HG03342 (cell line): ENCODE data around the gene RNF222.
"Not testable (repeated sequence)": the region's sequence is repeated elsewhere in the genome, so short reads cannot be mapped to it uniquely, and the experiment has no call there.

Source experiments
- ATAC-seq: cut with Tn5 transposase; IDR thresholded peaks from one replicate; pipeline ENCODE4 v1.9.1; 2021; ENCODE audit warnings: mild to moderate bottlenecking, moderate library complexity; ENCODE audit not compliant: unreplicated experiment

Gene RNF222

DNA sequence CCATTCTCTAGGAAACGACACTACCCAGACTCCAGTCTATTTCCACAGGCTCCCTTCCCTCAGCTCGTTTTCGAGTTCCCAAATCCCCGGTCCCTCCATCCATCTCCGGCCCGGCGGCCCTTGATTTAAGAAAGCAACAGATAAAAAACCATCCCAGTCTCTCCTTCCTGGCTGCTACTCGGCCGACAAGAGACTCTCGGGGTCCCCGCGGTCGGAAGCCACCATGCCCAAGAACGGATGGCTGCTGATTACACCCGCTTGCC, 14.8 kb downstream of the RNF222 start:
- ATAC-seq, result no peak

- no peak for ATAC-seq
Observed at GRCh38 chr17:8382052-8382879, 15.4 kb downstream of the RNF222 start.

GRCh38 chr17:8380049-8380448, 17.6 kb downstream of the RNF222 start:
- ATAC-seq, result no peak

DNA sequence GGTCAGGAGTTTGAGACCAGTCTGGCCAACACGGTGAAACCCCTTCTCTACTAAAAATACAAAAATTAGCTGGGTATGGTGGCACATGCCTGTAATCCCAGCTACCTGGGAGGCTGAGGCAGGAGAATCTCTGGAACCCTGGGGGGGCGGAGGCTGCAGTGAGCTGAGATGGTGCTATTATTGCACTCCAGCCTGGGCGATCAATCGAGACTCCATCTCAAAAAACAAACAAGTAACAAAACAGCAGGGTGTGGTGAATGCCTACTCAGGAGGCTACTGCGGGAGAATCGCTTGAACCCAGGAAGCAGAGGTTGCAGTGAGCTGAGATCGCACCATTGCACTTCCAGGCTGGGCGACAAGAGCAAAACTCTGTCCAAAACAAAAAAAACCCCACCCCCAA, 19.5 kb downstream of the RNF222 start:
- ATAC-seq, result not testable (repeated sequence)

GRCh38 chr17:8377422-8377821, 20.2 kb downstream of the RNF222 start:
- no peak for ATAC-seq

- ATAC-seq, result peak; percentile 89
Observed at GRCh38 chr17:8376271-8377067, 21.2 kb downstream of the RNF222 start, which contains the start of gene KRABD2. TSS of gene KRABD2 (minus strand) at chr17:8376704.

- no peak for ATAC-seq
Observed at GRCh38 chr17:8375738-8376259, 21.8 kb downstream of the RNF222 start.

- ATAC-seq, result not testable (repeated sequence)
Observed at GRCh38 chr17:8373856-8374255, 23.8 kb downstream of the RNF222 start.

DNA sequence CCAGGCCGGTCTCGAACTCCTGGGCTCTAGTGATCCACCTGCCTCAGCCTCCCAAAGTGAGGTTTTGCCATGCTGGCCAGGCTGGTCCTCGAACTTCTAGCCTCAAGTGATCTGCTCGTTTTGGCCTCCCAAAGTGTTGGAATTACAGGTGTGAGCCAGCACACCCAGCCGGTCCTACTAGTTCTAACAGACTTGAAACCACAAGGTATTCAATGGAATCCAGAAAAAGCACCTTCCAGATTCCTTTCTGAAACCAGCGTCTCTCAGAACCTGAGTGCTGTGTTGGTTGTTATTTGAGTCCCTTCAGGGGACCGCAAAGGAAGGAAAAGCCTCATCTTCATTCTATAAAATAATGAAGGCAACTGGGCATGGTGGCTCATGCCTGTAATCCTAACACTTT, 25.2 kb downstream of the RNF222 start:
- ATAC-seq, result no peak

DNA sequence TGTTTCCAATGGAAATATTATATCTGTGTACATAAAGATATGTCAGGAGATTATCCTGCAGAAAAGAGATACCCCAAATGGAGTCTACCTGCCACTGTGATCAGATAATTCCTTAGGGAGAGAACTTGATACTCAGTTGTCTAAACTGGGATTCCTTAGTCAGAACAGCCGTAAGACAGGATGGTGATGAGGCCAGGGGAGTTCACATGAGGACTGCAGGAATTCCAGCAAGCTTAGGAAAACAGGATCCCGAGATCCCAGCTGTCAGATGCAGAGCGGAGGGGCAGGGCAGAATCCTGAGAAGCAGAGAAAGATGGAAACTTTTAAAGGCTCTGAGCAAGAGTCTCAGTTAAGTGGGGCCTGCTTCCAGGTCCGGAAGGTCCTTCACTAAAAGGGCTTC, 25.8 kb downstream of the RNF222 start:
- ATAC-seq, result no peak

GRCh38 chr17:8369944-8370343, 27.7 kb downstream of the RNF222 start:
- ATAC-seq, result no peak

DNA sequence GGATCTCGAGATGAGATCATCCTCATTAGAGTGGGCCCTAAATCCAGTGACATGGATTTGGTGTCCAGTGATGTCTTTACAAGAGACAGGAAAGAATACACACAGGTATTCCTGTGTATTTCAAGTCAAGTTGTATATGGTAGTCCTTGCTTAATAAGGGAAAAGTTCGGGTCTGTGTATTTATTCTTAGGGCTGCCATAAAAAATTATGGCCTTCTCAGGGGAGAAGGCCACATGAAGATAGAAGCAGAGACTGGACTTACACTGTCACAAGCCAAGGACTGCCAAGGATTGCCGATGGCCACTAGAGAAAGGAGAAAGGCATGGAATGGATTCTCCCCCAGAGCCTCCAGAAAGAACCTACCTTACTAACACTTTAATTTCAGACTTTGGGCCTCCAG, 29.4 kb downstream of the RNF222 start:
- no peak for ATAC-seq

GRCh38 chr17:8366231-8366630, 31.4 kb downstream of the RNF222 start:
- no peak for ATAC-seq

DNA sequence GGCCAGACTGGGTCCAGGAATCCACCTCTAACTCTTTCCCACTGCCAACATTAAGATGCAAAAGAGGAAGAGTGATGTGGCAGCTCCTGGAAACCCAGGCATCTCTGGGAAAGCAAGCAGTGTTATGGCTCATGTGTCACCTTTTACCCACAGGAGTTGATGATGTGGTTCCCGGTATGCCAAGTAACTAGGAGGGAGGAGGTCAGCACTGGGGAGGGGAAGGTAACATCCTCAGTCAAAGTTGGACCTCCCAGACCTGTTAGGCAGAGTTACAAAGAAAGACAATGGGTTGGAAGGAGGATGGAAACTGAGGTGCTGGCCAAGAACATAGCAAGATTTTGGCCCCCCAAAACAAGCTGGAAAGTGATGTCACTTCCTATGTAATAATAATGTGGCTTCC, 32.5 kb downstream of the RNF222 start:
- no peak for ATAC-seq

DNA sequence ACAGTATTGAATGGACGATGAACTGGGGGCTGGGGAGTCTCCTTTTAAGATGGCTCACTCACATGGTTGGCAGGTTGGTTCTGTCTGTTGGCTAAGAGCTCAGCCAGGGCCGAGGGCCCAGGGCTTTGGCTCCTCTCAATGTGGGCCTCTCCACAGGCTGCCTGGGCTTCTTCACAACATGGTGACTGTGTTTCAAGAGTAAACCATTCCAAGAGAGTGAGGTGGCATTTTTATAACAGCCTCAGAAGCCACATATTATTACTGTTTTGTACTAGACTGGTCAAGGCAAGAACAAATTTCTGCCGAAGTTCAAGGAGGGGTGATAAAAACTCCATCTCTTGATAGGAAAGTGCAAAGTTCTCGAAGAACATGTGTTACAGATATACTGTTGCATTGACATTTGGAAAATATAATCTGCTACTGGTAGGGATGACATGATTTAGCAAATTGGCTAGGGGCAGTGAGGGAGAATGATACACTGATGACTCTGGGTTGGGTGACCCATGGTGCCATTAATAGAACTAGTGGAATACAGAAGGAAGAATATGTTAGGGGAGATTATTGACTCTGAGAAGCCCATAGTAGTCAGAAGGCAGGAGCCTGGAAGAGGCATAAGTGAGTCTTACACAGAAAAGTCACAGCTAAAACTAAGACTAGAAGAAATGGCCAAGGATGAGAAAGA, 34.8 kb downstream of the RNF222 start:
- ATAC-seq, result no peak

DNA sequence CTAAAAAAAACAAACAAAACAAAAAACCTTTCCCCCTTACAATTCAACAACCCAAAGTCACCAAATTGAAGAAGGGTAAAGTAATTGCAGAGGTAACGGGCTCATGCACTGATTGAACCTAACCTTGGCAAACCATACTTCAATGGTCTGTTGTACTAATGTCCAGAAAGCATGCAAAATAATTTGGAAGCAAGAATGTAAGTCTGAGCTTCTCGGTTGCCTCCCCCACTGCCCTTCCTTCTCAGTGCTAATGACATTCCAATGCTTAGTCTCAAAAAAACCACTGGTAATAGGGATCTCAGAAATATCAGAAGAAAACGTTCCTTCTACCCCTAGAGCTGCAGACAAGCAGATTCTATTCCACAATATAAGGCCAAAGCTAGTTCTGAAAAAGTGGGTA, 36.9 kb downstream of the RNF222 start:
- no peak for ATAC-seq

- no peak for ATAC-seq
Observed at GRCh38 chr17:8360260-8360659, 37.4 kb downstream of the RNF222 start.

GRCh38 chr17:8359769-8360168, 37.9 kb downstream of the RNF222 start:
- ATAC-seq, result no peak

- no peak for ATAC-seq
Observed at GRCh38 chr17:8357910-8358309, 39.7 kb downstream of the RNF222 start.

DNA sequence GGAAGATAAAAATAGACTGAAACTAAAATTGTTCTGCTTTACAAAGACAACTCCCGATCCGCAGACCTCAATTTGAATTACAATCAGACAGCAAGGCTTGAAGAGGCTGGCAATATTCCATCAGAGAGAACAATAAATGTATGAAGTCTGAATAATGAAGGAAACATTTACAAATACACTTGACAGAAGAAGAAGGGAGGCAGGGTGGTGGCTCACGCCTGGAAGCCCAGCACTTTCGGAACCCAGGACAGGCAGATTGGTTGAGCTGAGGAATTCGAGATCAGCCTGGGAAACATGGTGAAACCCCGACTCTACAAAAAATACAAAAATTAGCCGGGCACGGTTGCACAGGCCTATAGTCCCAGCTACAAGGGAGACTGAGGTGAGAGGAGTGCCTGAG, 43.4 kb downstream of the RNF222 start:
- ATAC-seq, result no peak

DNA sequence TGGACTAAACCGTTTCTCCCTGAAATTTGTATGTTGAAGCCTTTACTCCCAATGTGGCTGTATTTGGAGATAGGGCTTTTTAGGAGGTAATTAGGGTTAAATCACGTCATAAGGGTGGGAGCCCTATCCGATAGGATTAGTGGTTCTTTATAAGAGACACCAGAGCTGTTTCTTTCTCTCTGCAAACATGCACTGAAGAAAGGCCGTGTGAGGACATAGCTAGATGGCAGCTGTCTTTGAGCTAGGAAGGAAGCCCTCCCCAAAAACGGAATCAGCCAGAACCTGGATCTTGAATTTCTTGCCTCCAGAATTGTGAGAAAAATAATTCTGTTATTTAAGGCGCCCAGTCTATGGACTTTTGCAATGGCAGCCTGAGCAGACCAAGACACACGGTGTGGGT, 43.9 kb downstream of the RNF222 start:
- no peak for ATAC-seq

DNA sequence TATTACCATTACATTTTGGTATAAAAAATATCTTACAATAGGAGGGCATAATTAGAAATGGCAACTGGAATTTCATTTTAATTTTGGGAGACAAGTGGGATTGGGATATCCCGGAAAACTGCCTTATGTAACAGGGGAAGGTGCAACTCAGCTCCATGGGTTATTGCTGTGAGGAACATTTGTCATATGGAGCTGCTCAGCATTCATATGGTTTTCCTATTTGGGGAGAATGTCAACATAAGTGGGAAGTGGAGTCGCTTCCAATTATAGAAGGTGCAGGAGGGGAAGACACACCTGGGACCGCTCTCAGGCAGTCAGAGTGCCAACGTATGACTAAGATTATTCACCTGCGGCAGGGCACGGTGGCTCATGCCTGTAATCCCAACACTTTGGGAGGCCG, 47.3 kb downstream of the RNF222 start:
- no peak for ATAC-seq
